Fibroblast of pulmonary artery (primary cell): ENCODE data around the gene TMOD3.

Experiments
- DNase-seq: peaks from one replicate; pipeline ENCODE4 v3.0.0-alpha.2; 2010; ENCODE audit warnings: low read depth
- H3K4me3 ChIP-seq: replicated peaks from 2 replicates; pipeline ENCODE4 v1.5.1; 2011; ENCODE audit warnings: low read depth, mild to moderate bottlenecking, control low read depth, low read length, moderate library complexity
- TF ChIP-seq, protein P1 (sequence below): IDR thresholded peaks from 2 replicates; pipeline ENCODE4 v1.5.1; 2011; ENCODE audit warnings: mild to moderate bottlenecking, control low read depth, low read length, inconsistent platforms; ENCODE audit errors: missing control alignments

The TMOD3 gene

DNA sequence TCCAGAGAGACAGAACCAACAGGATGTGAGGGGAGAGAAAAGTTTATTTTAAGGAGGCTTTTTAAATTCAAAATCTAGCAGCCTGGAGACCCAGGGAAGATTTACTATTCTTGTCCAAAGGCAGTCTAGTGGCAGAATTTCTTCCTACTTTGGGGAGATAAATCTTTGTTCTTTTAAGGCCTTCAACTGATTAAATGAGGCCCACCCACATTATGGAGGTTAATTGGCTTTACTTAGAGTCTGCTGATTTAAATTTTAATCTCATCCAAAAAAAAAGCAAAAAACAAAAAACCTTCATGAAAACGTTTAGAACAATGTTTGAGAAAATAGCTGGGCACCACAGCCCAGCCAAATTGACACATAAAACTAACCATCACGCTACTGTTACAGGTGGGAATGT, 41.3 kb downstream of the TMOD3 start:
- TF ChIP-seq, protein P1, sequence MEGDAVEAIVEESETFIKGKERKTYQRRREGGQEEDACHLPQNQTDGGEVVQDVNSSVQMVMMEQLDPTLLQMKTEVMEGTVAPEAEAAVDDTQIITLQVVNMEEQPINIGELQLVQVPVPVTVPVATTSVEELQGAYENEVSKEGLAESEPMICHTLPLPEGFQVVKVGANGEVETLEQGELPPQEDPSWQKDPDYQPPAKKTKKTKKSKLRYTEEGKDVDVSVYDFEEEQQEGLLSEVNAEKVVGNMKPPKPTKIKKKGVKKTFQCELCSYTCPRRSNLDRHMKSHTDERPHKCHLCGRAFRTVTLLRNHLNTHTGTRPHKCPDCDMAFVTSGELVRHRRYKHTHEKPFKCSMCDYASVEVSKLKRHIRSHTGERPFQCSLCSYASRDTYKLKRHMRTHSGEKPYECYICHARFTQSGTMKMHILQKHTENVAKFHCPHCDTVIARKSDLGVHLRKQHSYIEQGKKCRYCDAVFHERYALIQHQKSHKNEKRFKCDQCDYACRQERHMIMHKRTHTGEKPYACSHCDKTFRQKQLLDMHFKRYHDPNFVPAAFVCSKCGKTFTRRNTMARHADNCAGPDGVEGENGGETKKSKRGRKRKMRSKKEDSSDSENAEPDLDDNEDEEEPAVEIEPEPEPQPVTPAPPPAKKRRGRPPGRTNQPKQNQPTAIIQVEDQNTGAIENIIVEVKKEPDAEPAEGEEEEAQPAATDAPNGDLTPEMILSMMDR, result no peak
- no peak for DNase-seq
- H3K4me3 ChIP-seq, result no peak overlapping the region

DNA sequence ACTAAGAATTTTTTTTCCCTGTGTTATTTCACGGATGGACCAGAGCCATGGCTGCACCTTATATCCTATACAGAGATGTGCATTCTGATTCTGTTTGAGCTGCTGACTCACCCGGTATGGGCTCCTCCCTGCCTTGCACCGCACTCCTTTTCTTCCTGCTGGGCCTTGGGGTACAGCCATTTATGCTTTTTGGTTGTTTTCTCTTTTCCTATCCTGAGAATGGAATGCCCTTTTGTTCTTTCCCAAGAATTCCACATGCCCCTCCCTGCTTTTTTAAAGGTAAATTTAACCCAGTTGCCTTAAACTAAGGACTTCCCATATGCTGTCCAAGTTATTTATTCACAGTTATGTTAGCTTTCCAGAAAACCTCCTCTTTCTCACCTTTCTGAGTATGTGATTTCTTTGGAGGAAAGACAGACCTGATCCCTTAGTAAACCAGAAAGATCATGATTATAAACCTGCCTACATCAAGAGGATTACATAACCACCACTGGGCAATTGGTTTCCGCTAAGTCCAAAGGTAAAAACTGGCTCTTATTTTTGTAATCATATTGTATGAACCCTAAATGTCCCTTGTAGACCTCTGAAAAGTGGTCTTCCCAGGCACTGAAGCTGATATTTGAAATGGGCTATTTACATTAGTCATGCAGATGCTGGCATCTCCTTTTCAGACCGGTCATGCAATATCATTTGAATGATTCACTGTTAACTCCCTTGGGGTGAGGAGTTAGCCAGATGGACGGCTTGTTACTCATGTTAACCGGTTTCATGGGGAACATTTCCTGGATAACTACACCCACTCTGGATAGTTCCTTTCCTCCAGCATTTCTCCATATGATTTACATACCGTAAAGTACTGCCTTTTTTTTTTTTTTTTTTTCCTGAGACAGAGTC, 45.5 kb downstream of the TMOD3 start:
- DNase-seq, result peak; percentile 98
- H3K4me3 ChIP-seq, result no peak overlapping the region
- TF ChIP-seq, protein P1, result no peak

DNA sequence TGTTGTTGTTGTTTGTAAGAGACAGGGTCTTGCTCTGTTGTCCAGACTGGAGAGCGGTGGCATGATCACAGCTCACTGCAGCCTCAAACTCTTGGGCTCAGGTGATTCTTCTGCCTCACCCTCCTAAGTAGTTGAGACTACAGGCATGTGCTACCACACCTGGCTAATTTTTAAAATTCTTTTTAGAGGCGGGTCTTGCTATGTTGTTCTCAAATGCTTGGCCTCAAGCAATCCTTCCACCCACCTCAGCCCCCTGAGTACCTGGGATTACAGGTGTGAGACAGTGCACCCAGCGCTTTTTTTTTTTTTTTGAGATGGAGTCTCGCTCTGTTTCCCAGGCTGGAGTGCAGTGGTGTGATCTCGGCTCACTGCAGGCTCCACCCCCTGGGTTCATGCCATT, 46.7 kb downstream of the TMOD3 start:
- no peak overlapping the region for H3K4me3 ChIP-seq
- DNase-seq, result no peak
- TF ChIP-seq, protein P1, result no peak

DNA sequence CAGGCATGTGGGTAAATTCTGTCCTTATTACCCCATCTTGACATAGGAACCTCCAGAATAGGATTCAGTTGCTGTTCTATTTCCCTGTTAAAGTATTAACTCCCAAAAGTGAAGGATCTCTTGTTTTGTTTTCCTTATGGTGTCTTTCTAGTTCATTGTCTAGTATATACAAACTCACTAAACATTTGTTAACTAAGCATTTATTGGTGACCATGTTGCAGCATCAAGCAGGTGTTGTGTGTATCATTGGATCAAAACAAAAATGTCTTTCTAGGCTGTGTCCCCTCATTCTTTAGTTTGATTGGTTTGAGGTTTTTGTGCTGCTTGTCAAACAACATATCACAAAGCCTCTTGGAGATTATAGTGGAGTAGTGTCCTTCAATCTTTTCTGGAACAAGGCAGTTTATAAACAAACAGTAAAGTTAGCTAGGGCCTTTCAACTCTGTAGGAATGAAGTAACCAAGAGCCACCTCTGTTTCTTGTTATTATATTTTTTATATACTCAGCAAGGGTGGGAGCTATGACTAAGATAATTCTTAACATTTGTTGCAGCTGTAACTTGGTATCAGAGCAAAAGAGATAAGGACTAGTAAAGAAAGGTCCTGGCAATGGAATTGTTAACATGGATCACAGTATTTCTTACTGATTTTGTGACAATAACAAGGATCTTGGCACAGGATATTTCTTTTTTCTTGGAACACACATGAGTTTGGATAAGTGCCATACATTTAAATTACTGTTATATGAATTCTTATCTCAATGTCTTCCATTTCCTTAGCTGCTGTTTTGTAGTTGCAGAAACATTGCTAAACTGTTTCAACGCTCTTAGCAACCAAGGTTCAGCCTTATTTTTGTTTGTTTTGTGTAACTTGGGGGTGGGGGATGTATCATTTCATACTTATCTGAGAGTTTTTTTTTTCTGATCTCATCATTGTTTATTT, 49.3 kb downstream of the TMOD3 start:
- TF ChIP-seq, protein P1, result no peak
- no peak overlapping the region for H3K4me3 ChIP-seq
- peak; percentile 99 for DNase-seq

DNA sequence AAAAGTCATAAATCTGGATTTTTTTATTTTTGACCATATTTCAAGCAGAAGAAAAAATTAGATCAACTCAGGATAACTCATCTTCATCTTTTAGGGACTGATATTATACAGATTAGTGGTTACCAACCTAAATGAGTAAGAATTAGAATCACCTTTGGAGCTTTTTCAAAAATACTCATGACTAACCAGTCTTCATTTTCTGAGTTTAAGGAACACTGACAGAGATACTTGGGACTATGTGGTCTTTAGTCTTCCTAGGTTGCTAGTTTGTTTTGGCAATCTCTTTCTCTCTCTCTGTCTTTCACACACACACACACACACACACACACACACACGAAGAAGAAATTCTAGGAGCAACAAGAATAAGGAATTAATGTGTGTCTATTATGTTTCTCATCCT, 50.1 kb downstream of the TMOD3 start:
- TF ChIP-seq, protein P1, result no peak
- peak; percentile 71 for DNase-seq
- no peak overlapping the region for H3K4me3 ChIP-seq

DNA sequence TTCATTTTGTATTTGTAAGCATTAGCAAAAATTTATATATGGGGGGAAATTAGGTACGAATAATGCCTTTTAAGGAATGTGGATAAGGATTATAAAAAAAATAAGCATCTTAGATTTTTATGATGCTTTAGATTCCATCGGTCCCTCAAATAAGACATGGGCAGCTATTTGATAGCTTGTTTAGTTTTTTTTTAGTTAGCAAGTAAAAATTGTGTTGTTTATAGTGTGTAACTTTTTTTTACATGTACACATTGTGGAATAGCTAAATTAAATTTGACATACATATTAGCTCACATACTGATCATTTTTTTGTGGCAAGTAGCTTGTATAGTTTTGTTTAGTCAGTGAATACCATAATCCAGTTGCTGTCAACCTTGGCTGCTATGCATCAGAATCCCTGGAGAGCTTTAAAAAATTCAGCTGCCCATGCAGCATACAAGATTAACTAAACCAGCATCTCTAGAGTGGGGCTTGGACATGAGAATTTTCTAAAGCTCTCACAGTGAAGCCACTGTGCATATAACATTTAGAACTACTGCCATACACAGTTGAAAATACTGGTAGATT, 53.9 kb downstream of the TMOD3 start:
- TF ChIP-seq, protein P1, result no peak
- peak; percentile 66 for DNase-seq
- H3K4me3 ChIP-seq, result no peak overlapping the region
